Kidney epithelial cell (primary cell): Measurements from ENCODE around the gene MED16. TPM values are rescaled to one million over a fixed set of nuclear protein-coding genes. Genes with fewer than 3 reads are reported as not detected.
"Not testable (repeated sequence)": the region's sequence is repeated elsewhere in the genome, so short reads cannot be mapped to it uniquely, and the experiment has no call there.

Source experiments
- DNase-seq: peaks from one replicate; pipeline ENCODE4 v3.0.0-alpha.2; 2010; ENCODE audit warnings: low read depth
- H3K27me3 ChIP-seq: 2 replicates; pipeline ENCODE4 v1.6.0; 2011; ENCODE audit warnings: low read length; ENCODE audit not compliant: control insufficient read depth, insufficient read depth
- H3K36me3 ChIP-seq: 2 replicates; pipeline ENCODE4 v1.5.1; 2011; ENCODE audit warnings: low read length; ENCODE audit not compliant: control insufficient read depth, insufficient read depth
- H3K4me3 ChIP-seq: 2 replicates; pipeline ENCODE4 v1.5.1; 2011; ENCODE audit warnings: low read depth, mild to moderate bottlenecking, control low read depth, low read length
- total RNA-seq: library from RNA; depleted of rRNA; stranded (reverse); fragments of >200 nt; gene quantifications from 2 replicates; pipeline ENCODE4 v1.2.3, GENCODE V29; 2015
- TF ChIP-seq, protein P1 (sequence below): IDR thresholded peaks from 2 replicates; pipeline ENCODE4 v1.5.1; 2011; ENCODE audit warnings: mild to moderate bottlenecking, moderate library complexity, low read length, control low read depth, inconsistent platforms; ENCODE audit not compliant: insufficient read depth, poor library complexity, severe bottlenecking

The MED16 gene
- total RNA-seq, 1 donor from 2014 or later: 40.1 TPM

DNA sequence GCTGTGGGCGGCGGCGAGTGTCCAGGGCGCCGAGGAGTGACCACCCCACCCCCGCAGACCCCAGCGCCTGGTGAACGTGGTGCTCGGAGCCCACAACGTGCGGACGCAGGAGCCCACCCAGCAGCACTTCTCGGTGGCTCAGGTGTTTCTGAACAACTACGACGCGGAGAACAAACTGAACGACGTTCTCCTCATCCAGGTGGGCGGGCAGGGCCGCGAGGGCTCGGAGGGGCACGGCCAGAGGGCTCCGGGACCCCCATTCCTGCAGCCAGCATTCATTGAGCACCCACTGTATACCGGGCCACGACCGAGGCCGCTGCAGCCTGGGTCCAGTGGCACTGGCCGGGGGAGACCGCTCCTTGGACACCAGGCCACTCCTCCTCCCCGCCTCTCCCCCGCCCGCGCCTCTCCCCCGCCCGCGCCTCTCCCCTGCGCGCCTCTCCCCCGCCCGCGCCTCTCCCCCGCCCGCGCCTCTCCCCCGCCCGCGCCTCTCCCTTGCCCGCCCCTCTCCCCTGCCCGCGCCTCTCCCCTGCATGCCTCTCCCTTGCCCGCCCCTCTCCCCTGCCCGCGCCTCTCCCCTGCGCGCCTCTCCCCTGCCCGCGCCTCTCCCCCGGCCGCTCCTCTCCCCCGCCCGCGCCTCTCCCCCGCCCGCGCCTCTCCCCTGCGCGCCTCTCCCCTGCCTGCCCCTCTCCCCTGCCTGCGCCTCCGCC, 49.0 kb downstream of the MED16 start:
- no peaks in the 10 kb centered on the region for H3K36me3 ChIP-seq
- peaks cover 50% of the 10 kb centered on the region for H3K27me3 ChIP-seq
- H3K4me3 ChIP-seq: no peak overlapping the region
- TF ChIP-seq, protein P1, sequence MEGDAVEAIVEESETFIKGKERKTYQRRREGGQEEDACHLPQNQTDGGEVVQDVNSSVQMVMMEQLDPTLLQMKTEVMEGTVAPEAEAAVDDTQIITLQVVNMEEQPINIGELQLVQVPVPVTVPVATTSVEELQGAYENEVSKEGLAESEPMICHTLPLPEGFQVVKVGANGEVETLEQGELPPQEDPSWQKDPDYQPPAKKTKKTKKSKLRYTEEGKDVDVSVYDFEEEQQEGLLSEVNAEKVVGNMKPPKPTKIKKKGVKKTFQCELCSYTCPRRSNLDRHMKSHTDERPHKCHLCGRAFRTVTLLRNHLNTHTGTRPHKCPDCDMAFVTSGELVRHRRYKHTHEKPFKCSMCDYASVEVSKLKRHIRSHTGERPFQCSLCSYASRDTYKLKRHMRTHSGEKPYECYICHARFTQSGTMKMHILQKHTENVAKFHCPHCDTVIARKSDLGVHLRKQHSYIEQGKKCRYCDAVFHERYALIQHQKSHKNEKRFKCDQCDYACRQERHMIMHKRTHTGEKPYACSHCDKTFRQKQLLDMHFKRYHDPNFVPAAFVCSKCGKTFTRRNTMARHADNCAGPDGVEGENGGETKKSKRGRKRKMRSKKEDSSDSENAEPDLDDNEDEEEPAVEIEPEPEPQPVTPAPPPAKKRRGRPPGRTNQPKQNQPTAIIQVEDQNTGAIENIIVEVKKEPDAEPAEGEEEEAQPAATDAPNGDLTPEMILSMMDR: no peak
- DNase-seq: no peak

DNA sequence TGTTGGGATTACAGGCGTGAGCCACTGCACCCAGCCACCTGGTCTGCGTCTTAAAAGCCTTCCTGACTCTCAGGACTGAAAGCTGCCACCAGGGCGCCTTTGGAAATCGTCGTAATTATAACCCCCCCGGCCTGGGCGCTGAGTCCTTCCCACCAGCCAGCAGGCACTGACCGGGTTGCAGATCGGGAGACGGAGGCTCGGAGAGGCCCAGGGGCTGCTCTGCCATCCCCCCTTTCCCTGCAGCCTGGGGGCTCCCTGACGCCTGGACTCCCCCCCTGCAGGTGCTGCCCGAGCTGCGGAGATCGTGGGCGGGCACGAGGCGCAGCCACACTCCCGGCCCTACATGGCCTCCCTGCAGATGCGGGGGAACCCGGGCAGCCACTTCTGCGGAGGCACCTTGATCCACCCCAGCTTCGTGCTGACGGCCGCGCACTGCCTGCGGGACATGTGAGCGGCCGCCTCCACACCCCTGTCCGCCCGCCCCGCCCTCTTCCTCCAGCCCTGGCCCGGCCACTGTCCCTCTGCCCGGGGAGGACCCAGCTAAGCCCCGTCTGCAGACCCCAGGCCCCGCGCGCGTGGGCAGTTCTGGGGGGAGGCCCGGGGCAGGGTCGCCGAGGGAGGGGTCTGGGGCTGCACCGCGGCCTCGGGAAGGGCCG, 49.7 kb downstream of the MED16 start:
- Histone ChIP-seq H3K36me3 (no peaks in the 10 kb centered on the region), H3K27me3 (peaks cover 48% of the 10 kb centered on the region), H3K4me3 (no peak overlapping the region)
- DNase-seq: no peak
- TF ChIP-seq, protein P1: no peak

DNA sequence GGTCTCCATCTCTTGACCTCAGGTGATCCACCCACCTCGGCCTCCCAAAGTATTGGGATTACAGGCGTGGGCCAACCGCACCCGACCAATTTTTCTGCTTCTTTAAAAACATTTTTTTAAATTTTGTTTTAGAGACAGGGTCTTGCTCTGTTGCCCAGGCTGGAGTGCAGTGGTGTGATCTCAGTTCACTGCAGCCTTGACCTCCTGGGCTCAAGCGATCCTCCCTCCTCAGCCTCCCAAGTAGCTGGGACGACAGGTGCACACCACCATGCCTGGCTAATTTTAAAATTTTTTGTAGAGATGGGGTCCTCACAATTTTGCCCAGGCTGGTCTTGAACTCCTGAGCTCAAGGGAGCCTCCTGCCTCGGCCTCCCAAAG, 50.2 kb downstream of the MED16 start:
- H3K4me3 ChIP-seq, DNase-seq, H3K36me3 ChIP-seq: not testable (repeated sequence)
- H3K27me3 ChIP-seq: peaks cover 43% of the 10 kb centered on the region

DNA sequence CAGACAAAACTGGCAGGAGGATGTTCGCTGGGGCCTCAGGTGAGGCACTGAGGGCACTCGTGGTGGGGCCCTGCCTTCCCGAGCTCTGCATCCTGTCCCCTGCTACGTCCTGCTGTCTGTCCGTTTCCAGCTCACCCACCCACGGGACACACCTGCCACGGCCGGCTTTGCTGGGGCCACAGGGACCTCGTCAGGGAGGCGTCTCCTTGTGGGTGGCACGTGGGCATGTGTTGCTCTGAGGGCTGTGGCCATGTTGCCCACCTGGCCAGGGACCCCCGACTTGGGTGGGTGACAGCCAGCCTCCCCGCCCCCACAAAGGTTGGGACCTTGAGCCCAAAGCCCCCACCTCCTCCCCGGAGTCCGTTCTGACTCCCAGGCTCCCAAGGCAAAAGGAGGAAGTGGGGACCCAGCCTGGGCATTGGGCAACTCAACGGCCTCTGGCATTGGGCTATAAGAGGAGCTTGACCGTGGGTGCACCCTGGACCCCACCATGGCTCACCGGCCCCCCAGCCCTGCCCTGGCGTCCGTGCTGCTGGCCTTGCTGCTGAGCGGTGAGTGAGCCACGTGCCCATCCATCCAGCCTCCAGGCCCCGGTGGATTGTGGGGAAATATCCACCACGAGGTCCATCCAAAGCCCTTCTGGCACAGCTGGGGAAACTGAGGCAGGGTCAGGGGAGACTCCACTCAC, 52.3 kb downstream of the MED16 start, which contains the start of gene PRTN3:
TSS of gene PRTN3 (plus strand) at position 481 of the 688 bp plus-strand sequence. CDS start at position 491, 10 bp downstream.
- TF ChIP-seq, protein P1: no peak
- Histone ChIP-seq H3K27me3 (peaks cover 29% of the 10 kb centered on the region), H3K4me3 (no peak within 1 kb of the TSS), H3K36me3 (no peaks in the 10 kb centered on the region)
- no peak for DNase-seq

DNA sequence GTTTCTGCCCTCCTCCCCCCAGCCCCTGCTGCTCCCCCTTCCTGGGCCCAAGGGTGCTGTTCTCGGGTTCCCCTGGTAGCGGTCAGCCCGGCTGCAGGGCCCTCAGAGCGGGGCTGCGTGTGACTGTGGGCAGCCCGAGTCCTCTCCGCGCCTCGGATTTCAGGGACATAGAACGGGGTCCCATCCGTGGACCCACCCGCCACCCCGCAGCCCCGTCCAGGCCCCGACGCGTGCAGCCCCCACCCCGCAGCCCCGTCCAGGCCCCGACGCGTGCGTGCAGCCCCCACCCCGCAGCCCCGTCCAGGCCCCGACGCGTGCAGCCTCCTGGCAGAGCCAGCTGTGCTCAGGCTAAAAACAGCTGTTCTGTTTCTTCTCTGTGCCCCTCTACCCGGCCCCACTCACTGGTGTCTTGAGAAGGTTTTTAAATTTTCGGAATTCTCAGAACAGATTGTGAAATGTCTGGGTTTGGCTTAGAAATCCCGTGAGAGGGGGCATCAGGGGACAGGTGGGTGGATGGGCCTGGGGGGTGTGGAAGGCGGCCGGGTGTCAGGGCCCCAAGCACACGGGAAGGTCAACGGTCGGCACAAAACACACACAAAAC, 57.7 kb downstream of the MED16 start:
- TF ChIP-seq, protein P1: no peak

DNA sequence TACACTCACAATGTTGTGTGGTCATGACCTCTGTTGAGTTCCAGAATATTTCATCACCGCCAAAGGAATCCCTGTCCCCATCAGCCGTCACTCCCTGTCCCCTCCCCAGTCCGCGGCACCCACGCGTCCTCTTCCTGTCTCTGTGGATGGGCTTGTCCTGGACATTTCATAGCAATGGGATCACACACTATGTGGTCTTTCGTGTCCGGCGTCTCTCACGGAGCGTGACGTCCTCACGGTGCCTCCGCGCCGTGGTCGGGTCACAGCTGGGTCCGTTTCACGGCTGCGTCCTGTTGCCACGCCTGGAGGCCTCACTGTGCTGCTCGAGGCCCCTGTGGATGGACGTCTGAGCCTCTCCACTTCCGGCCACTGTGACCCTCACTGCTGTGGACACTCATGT, 58.8 kb downstream of the MED16 start:
- peaks cover 32% of the 10 kb centered on the region for H3K27me3 ChIP-seq
- DNase-seq: no peak
- H3K4me3 ChIP-seq: no peak overlapping the region
- TF ChIP-seq, protein P1: no peak
- H3K36me3 ChIP-seq: no peaks in the 10 kb centered on the region

More for the DNA sequence above, 57.7 kb downstream of the MED16 start:
- no peaks in the 10 kb centered on the region for H3K36me3 ChIP-seq
- H3K4me3 ChIP-seq: no peak overlapping the region
- H3K27me3 ChIP-seq: peaks cover 26% of the 10 kb centered on the region
- no peak for DNase-seq
